Left ventricle myocardium inferior (tissue), 1 donor: ENCODE data around the gene ISG20. TPM values are rescaled to one million over a fixed set of nuclear protein-coding genes. Genes with fewer than 3 reads are reported as not detected.

ENCODE experiments used
- DNase-seq: peaks from one replicate; pipeline ENCODE4 v3.0.0-alpha.2; 2020
- H3K27ac ChIP-seq: fragments of 200-600 bp; replicated peaks from 2 replicates; pipeline ENCODE4 v1.8.0; 2021
- H3K27me3 ChIP-seq: fragments of 200-600 bp; 2 replicates; pipeline ENCODE4 v1.8.0; 2021; ENCODE audit warnings: low read depth
- H3K36me3 ChIP-seq: fragments of 200-600 bp; 2 replicates; pipeline ENCODE4 v1.8.0; 2021
- H3K4me1 ChIP-seq: fragments of 200-600 bp; 2 replicates; pipeline ENCODE4 v1.8.0; 2021
- H3K4me3 ChIP-seq: fragments of 200-600 bp; 2 replicates; pipeline ENCODE4 v1.8.0; 2021; ENCODE audit warnings: mild to moderate bottlenecking, moderate library complexity
- H3K9me3 ChIP-seq: fragments of 200-600 bp; replicated peaks from 2 replicates; pipeline ENCODE4 v1.8.0; 2021
- intact Hi-C: fragments of 100-400 bp; cut with micrococcal nuclease; formaldehyde crosslinking; loops from one replicate; pipeline ENCODE4 v1.11.0; 2022
- total RNA-seq: library from RNA; stranded (reverse); fragmentation: NEBNext Ultra II Directional; extraction: Animal tissue kit (Norgen Biotek cat#: 25700); gene quantifications from one replicate; pipeline ENCODE4 v1.2.1, GENCODE V29; 2021
- TF ChIP-seq, protein P1 (sequence below): fragments of 200-600 bp; IDR thresholded peaks from 2 replicates; pipeline ENCODE4 v1.8.0; 2021; ENCODE audit warnings: antibody characterized with exemption, mild to moderate bottlenecking, borderline replicate concordance
- donor health status: DM: no; HTN: yes; CAD: no; lungs with severe emphysema.

ISG20 gene
- total RNA-seq, 1 donor from 2014 or later, result 3.1 TPM

DNA sequence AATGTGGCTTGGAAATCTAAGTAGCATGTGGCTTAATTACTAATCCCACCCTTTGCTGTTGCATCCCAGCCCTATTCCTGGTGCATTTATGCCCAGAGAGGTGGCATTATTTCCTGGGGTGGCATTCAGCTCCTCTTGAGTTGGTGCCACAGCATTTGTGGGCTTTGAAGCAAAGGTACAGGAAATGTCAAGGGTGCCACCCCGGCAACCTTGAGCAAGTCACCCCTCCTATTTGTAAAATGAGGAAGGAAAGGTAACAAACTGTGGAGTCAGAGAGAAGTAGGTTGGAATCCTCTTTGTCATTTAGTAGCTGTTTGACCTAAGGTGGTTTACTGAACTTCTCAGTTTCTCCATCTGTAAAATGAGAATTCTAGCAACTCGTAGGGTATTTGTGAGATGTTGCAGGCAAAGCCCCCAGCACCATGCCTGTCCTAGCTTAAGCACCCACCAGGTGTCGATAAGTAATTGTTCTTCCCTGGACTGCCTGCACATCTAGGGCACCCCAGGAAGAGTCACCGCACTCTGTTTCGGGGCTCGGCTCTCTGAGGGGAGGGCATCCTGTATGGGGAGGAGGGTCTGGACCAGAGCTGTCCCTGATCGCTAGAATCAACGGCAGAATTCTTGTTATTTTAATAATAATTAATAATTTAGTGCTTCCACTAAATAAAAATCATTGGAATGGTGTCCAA is 17.1 kb downstream of the ISG20 start:
- Histone ChIP-seq H3K4me3 (no peak overlapping the region), H3K36me3 (no peaks in the 10 kb centered on the region), H3K27ac (no peak overlapping the region), H3K9me3 (no peaks in the 10 kb centered on the region), H3K4me1 (peaks cover 10% of the 10 kb centered on the region), H3K27me3 (peaks cover 17% of the 10 kb centered on the region)
- intact Hi-C loops, result loop anchor here (10.0 kb wide), 1 partner anchor 179 kb away; no protein-coding TSS in a partner anchor
- DNase-seq, result no peak
- TF ChIP-seq, protein P1, sequence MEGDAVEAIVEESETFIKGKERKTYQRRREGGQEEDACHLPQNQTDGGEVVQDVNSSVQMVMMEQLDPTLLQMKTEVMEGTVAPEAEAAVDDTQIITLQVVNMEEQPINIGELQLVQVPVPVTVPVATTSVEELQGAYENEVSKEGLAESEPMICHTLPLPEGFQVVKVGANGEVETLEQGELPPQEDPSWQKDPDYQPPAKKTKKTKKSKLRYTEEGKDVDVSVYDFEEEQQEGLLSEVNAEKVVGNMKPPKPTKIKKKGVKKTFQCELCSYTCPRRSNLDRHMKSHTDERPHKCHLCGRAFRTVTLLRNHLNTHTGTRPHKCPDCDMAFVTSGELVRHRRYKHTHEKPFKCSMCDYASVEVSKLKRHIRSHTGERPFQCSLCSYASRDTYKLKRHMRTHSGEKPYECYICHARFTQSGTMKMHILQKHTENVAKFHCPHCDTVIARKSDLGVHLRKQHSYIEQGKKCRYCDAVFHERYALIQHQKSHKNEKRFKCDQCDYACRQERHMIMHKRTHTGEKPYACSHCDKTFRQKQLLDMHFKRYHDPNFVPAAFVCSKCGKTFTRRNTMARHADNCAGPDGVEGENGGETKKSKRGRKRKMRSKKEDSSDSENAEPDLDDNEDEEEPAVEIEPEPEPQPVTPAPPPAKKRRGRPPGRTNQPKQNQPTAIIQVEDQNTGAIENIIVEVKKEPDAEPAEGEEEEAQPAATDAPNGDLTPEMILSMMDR, result no peak

DNA sequence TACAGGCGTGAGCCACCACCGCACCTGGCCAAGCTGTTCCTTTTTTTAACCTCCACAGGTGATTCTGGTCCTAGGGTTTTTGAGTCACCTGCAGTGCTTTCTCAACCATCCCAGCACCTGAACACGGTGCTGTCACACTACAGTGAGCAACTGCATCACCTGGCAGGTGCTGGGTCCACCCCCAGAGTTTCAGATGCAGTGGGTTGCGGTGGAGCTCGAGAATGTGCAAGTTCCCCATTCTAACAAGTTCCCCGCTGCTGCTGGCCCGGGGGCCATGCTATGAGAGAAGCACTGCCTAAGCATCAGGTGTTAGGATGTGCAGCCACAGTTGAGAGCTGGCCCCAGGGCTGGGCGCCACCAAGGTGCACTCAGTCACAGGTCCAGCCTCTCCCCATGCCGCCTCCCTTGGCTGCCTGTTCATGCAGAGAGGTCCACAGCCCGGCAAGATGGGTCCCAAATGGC is 18.0 kb downstream of the ISG20 start:
- DNase-seq, result no peak
- intact Hi-C loops, result loop anchor here (10.0 kb wide), 1 partner anchor 178 kb away; no protein-coding TSS in a partner anchor
- Histone ChIP-seq H3K27ac (no peak overlapping the region), H3K27me3 (peaks cover 17% of the 10 kb centered on the region), H3K4me1 (peaks cover 10% of the 10 kb centered on the region), H3K9me3 (no peaks in the 10 kb centered on the region), H3K4me3 (no peak overlapping the region), H3K36me3 (no peaks in the 10 kb centered on the region)
- TF ChIP-seq, protein P1, result no peak

DNA sequence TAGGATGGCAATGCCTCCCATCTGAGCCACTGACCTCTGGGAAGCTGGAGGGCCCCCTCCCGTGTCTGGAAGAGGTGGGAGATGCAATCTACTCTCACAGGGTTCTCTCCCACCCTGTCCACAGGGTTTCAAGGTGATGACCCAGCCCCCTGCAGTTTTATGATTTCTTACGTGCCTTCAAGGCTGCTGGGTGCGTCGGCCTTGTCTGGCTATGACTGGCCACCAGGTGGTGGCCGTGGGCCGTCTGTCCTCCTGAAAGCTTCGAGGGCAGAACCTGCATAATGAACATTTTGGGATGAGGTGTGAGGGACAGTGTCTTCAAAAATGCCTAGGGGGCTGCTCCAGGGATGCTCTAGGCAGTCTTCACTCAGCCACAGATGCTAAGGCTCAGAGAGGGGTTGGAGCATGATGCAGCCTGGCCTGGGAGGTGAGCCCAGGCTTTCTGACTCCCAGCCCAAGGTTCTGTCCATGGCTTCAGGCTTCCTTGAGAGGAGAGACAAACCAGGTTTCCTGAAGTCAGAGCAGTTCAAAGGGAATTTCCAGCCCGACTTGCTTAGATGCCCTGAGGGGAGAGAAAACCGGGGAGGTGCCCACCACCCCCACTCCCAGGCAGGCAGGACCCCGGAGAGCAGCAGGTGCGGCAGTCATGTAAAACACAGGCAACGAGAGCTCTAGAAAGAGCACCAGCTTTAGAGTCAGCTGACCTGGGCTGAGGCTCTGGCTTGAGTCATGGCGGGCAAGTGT is 18.7 kb downstream of the ISG20 start:
- H3K4me1 ChIP-seq, result peaks cover 10% of the 10 kb centered on the region
- TF ChIP-seq, protein P1, result peak; percentile 79
- no peak overlapping the region for H3K4me3 ChIP-seq
- H3K27me3 ChIP-seq, result peaks cover 17% of the 10 kb centered on the region
- H3K9me3 ChIP-seq, result no peaks in the 10 kb centered on the region
- DNase-seq, result no peak
- intact Hi-C loops, result loop anchor here (10.0 kb wide), 1 partner anchor 177 kb away; no protein-coding TSS in a partner anchor
- no peaks in the 10 kb centered on the region for H3K36me3 ChIP-seq
- no peak overlapping the region for H3K27ac ChIP-seq

DNA sequence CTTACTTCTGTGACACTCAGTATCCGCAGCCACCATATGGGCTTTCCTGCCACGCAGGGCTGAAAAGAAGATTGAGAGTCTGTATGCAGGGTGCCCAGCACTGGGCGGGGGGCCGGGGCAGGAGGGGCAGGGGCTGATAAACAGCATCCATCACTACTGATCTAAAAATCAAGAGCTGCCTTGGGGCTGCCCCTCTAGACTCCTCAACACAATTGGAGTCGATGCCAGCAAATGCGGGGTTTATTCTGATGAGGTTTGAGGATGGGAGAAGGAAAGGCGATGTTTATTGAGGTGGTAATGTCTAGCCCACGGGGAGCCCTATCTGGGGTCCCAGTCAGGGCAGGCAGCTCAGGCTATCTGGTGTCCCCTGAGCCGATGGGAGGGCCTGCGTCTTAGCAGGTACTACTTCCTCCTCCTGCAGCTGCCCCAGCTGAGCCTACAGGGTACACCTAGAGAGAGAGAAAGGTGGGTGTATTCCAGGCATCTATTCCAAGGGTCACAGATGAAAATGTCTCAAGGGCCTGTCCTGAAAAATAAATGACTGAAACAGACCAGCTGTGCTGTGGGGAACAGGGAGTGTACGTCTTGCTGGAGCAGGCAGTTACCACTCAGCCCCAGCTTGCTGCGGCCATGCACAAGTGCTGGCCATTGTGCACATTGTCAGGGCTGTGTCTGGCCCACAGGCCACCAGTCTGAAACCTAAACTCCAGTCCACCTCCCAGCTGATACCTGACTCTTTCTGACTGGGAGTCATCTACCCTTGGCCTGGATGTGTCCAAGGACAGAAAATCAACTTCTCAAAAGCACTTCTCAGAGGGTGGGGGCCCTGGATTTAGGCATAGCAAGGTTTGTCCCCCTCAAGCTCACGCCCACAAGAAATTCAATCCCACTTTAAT is 19.5 kb downstream of the ISG20 start:
- H3K4me1 ChIP-seq, result peaks cover 10% of the 10 kb centered on the region
- peaks cover 17% of the 10 kb centered on the region for H3K27me3 ChIP-seq
- intact Hi-C loops, result loop anchor here (10.0 kb wide), 1 partner anchor 176 kb away; no protein-coding TSS in a partner anchor
- H3K36me3 ChIP-seq, result no peaks in the 10 kb centered on the region
- no peak for DNase-seq
- no peak overlapping the region for H3K4me3 ChIP-seq
- H3K9me3 ChIP-seq, result no peaks in the 10 kb centered on the region
- TF ChIP-seq, protein P1, result no peak
- no peak overlapping the region for H3K27ac ChIP-seq
